Measurements from ENCODE around the gene FGF12.

DNA sequence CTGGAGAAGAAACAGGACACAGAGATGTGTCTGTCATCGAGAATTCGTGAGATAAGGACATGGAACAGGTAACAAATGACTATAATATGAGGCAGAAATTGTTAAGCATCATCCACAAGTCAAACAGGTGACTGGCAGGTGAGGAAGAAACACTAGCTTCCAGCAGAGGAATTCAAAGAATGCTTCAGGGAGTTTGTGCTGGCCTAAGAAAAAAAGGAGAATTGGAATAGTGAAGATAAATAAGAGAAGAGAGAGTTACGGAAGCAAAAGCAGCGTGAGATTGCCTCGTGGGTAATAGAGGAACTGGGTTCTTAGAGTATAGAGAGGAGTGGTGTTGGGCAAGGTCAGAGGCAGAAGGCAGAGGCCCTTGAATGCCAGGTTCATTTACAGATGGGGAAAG, 22.9 kb upstream of the FGF12 start:
- TF ChIP-seq FOXA1 (IDR thresholded peaks at IDR 0.05) (no peak), FOXK2 (IDR thresholded peaks at IDR 0.05) (no peak), TARDBP (IDR thresholded peaks at IDR 0.05) (no peak), FOXM1 (IDR thresholded peaks at IDR 0.05; ENCODE audit: borderline replicate concordance) (no peak), SP1 (IDR thresholded peaks at IDR 0.05) (no peak)
- TF ChIP-seq, protein P1, sequence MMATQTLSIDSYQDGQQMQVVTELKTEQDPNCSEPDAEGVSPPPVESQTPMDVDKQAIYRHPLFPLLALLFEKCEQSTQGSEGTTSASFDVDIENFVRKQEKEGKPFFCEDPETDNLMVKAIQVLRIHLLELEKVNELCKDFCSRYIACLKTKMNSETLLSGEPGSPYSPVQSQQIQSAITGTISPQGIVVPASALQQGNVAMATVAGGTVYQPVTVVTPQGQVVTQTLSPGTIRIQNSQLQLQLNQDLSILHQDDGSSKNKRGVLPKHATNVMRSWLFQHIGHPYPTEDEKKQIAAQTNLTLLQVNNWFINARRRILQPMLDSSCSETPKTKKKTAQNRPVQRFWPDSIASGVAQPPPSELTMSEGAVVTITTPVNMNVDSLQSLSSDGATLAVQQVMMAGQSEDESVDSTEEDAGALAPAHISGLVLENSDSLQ (IDR thresholded peaks at IDR 0.05), result no peak
